PC-3 (cell line): ENCODE measurements around the gene RNPEP.

ENCODE experiments used
- CTCF ChIP-seq: fragments of 300-600 bp; sonication (generic); conservative IDR thresholded peaks from 2 replicates; pipeline ENCODE4 v1.5.1; 2017; ENCODE audit warnings: antibody characterized with exemption, low read depth, mild to moderate bottlenecking, low read length
- EZH2 ChIP-seq: fragments of 300-600 bp; sonication (generic); IDR thresholded peaks from one replicate; pipeline ENCODE4 v1.6.1; 2017; ENCODE audit warnings: antibody characterized with exemption, mild to moderate bottlenecking, low read length; ENCODE audit not compliant: unreplicated experiment
- EZH2phosphoT487 ChIP-seq: fragments of 300-600 bp; sonication (generic); IDR thresholded peaks from 2 replicates; pipeline ENCODE4 v1.6.1; 2018; ENCODE audit warnings: mild to moderate bottlenecking, antibody characterized with exemption, low read length, borderline replicate concordance

GRCh38 chr1:202014915-202015661 lies 32.6 kb downstream of the RNPEP start:
- no peak for TF ChIP-seq CTCF
- TF ChIP-seq EZH2phosphoT487 = no peak
- no peak for TF ChIP-seq EZH2
